Endothelial cell (in vitro differentiated cells): Measurements from ENCODE around the gene SUN2. TPM values are rescaled to one million over a fixed set of nuclear protein-coding genes. Genes with fewer than 3 reads are reported as not detected.

ENCODE experiments used
- DNase-seq: peaks from one replicate; pipeline ENCODE4 v3.0.0; 2021; ENCODE audit warnings: low spot score
- H3K27ac Mint-ChIP-seq: one replicate; pipeline ENCODE4 v1.8.0; 2021; ENCODE audit warnings: mixed read lengths, inconsistent platforms; ENCODE audit not compliant: unreplicated experiment
- H3K27me3 Mint-ChIP-seq: one replicate; pipeline ENCODE4 v1.8.0; 2021; ENCODE audit warnings: mild to moderate bottlenecking, moderate library complexity, mixed read lengths, inconsistent platforms; ENCODE audit not compliant: unreplicated experiment
- H3K36me3 Mint-ChIP-seq: one replicate; pipeline ENCODE4 v1.8.0; 2021; ENCODE audit warnings: mild to moderate bottlenecking, low read depth, mixed read lengths, inconsistent platforms; ENCODE audit not compliant: unreplicated experiment
- H3K4me1 Mint-ChIP-seq: one replicate; pipeline ENCODE4 v1.8.0; 2021; ENCODE audit warnings: mild to moderate bottlenecking, mixed read lengths, inconsistent platforms; ENCODE audit not compliant: unreplicated experiment
- H3K4me3 Mint-ChIP-seq: one replicate; pipeline ENCODE4 v1.8.0; 2021; ENCODE audit warnings: mild to moderate bottlenecking, mixed read lengths, inconsistent platforms; ENCODE audit not compliant: unreplicated experiment
- H3K9me3 Mint-ChIP-seq: one replicate; pipeline ENCODE4 v1.8.0; 2021; ENCODE audit warnings: mixed read lengths, inconsistent platforms; ENCODE audit not compliant: unreplicated experiment
- CTCF ChIP-seq: fragments of 200-600 bp; sonication (generic); IDR thresholded peaks from one replicate; pipeline ENCODE4 v1.5.0; 2021; ENCODE audit warnings: antibody characterized with exemption; ENCODE audit not compliant: unreplicated experiment
- total RNA-seq: library from RNA; stranded (reverse); fragmentation: NEBNext Ultra II Directional; extraction: Animal tissue kit (Norgen Biotek cat#: 25700); gene quantifications from one replicate; pipeline ENCODE4 v1.2.1, GENCODE V29; 2021; ENCODE audit not compliant: unreplicated experiment

Gene SUN2
- total RNA-seq, 1 donor from 2014 or later = 74.4 TPM

- TF ChIP-seq CTCF = no peak
- Mint-ChIP-seq H3K27me3 (peaks cover 8% of the 10 kb centered on the region), H3K4me1 (peaks cover 3% of the 10 kb centered on the region), H3K36me3 (peaks cover 3% of the 10 kb centered on the region), H3K9me3 (no peaks in the 10 kb centered on the region), H3K27ac (no peak overlapping the region), H3K4me3 (no peak overlapping the region)
- DNase-seq = no peak
Observed at GRCh38 chr22:38770257-38770949, 14.6 kb upstream of the SUN2 start.

GRCh38 chr22:38768036-38768435 is 12.2 kb upstream of the SUN2 start:
- Mint-ChIP-seq H3K4me1 (peaks cover 3% of the 10 kb centered on the region), H3K9me3 (no peaks in the 10 kb centered on the region), H3K27me3 (peaks cover 9% of the 10 kb centered on the region), H3K36me3 (peaks cover 3% of the 10 kb centered on the region), H3K4me3 (no peak overlapping the region), H3K27ac (no peak overlapping the region)
- DNase-seq = no peak
- TF ChIP-seq CTCF = no peak

- peaks cover 9% of the 10 kb centered on the region for H3K27me3 Mint-ChIP-seq
- H3K27ac Mint-ChIP-seq = no peak overlapping the region
- peaks cover 3% of the 10 kb centered on the region for H3K4me1 Mint-ChIP-seq
- H3K36me3 Mint-ChIP-seq = peaks cover 3% of the 10 kb centered on the region
- no peak for TF ChIP-seq CTCF
- no peak for DNase-seq
- no peaks in the 10 kb centered on the region for H3K9me3 Mint-ChIP-seq
- H3K4me3 Mint-ChIP-seq = no peak overlapping the region
Observed at GRCh38 chr22:38767313-38767712, 11.5 kb upstream of the SUN2 start.

DNA sequence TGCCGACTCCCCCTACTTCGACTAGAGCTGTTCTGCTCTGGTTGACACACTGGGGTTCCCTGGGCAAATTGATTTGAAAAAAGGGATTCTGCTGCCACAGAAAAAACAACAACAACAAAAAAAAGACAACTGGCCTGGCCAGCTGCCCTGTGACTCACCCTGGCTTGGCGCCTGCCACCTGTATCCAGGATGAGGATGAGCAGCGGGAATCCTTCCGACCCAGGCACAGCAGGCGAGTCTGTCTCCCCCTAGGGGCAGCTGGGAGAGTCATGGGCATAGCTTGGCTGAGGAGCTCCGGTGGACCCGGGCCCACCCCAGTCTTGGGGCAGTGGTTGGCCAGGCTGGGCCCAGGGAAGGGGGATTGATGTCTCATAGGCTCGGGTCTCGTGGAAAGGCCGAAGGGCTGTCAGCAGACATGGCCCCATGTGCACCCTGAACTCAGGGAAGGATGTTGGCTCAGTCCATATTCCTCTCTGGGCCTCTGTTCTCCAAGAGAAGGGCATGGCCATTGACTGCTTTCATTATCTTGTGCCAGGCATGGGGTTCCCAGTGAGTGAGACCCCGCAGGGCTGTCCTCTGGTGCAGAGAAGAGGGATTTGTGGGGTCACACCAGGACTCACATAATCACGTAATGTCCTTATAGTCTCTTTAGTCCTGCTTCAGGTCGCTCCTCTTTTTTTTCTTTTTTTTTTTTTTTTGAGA is 10.4 kb upstream of the SUN2 start:
- Mint-ChIP-seq H3K9me3 (no peaks in the 10 kb centered on the region), H3K36me3 (peaks cover 1% of the 10 kb centered on the region), H3K27me3 (peaks cover 9% of the 10 kb centered on the region), H3K4me3 (no peak overlapping the region), H3K27ac (no peak overlapping the region), H3K4me1 (peaks cover 3% of the 10 kb centered on the region)
- DNase-seq = peak; percentile 76
- peak; percentile 58 for TF ChIP-seq CTCF

DNA sequence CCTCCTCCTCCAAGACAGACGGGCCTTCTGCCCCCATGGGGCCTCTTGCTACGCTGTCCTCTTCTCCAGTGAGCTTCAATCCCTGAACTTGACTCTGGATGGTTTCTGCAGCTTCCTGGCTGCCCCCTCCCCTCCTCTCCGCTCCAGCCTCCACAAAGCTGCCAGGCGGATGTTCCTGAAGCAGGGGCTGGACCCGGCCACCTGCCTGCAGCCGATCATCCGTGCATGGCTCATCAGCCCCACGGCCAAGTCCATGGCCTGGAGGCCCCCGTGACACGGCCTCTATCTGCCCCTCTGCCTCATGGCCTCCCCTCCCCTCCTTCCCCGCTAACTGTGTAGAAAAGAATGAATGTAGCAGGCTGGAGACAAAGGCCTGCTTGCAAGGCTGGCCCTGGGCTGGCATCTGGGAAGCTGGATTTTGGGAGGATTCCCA is 6.8 kb upstream of the SUN2 start:
- TF ChIP-seq CTCF = no peak
- H3K36me3 Mint-ChIP-seq = no peaks in the 10 kb centered on the region
- H3K27me3 Mint-ChIP-seq = peaks cover 3% of the 10 kb centered on the region
- H3K9me3 Mint-ChIP-seq = no peaks in the 10 kb centered on the region
- no peak overlapping the region for H3K4me3 Mint-ChIP-seq
- DNase-seq = no peak
- H3K27ac Mint-ChIP-seq = no peak overlapping the region
- H3K4me1 Mint-ChIP-seq = peaks cover under 1% of the 10 kb centered on the region
